IMR-90 (cell line): ENCODE data around the gene BUB1B. TPM values are rescaled to one million over a fixed set of nuclear protein-coding genes. Genes with fewer than 3 reads are reported as not detected.

Source experiments
- ATAC-seq: fragments of 200-7000 bp; cut with Tn5 transposase; 2 replicates; pipeline ENCODE4 v1.9.1; 2020; ENCODE audit warnings: low read depth, mild to moderate bottlenecking, moderate library complexity
- BruUV-seq: library from RNA; stranded (reverse); fragments of 400-500 nt; replicated peaks from 2 replicates; lab custom pipeline; 2021; lab: Mats Ljungman, UMichigan
- CTCF ChIA-PET: fragments of 300-600 bp; formaldehyde crosslinking; extraction: SDS; loops from one replicate; lab custom pipeline; 2021; ENCODE audit warnings: antibody characterized with exemption; lab: Yijun Ruan, JAX
- POLR2A ChIA-PET: fragments of 300-600 bp; sonication (Branson Sonifier 250); formaldehyde crosslinking; loops from one replicate; lab custom pipeline; 2022; ENCODE audit warnings: antibody characterized with exemption; ENCODE audit not compliant: unreplicated experiment; lab: Charles Lee
- DNase-seq: peaks from one replicate; pipeline ENCODE4 v3.0.0; 2013
- H2AFZ ChIP-seq: replicated peaks from 2 replicates; pipeline ENCODE3; 2013; ENCODE audit warnings: low read length, mild to moderate bottlenecking; ENCODE audit not compliant: poor library complexity
- H2AK5ac ChIP-seq: 2 replicates; pipeline ENCODE4 v1.6.1; 2013; ENCODE audit warnings: low read depth, low read length, inconsistent platforms
- H2AK9ac ChIP-seq: replicated peaks from 2 replicates; pipeline ENCODE3; 2013; ENCODE audit warnings: mild to moderate bottlenecking, low read depth, low read length, moderate library complexity; ENCODE audit not compliant: poor library complexity
- H2BK120ac ChIP-seq: 2 replicates; pipeline ENCODE4 v1.6.1; 2013; ENCODE audit warnings: low read depth, low read length, inconsistent platforms
- H2BK15ac ChIP-seq: 3 replicates; pipeline ENCODE4 v1.6.1; 2013; ENCODE audit warnings: low read depth, low read length, inconsistent platforms
- H2BK20ac ChIP-seq: 2 replicates; pipeline ENCODE4 v1.6.1; 2013; ENCODE audit warnings: low read depth, mild to moderate bottlenecking, inconsistent platforms, low read length, moderate library complexity
- H2BK5ac ChIP-seq: 2 replicates; pipeline ENCODE4 v1.6.1; 2013; ENCODE audit warnings: mild to moderate bottlenecking, low read depth, low read length, inconsistent platforms; ENCODE audit not compliant: poor library complexity, severe bottlenecking
- H3K14ac ChIP-seq: replicated peaks from 2 replicates; pipeline ENCODE4 v1.6.1; 2013; ENCODE audit warnings: low read depth, low read length, inconsistent platforms
- H3K18ac ChIP-seq: 2 replicates; pipeline ENCODE4 v1.6.1; 2013; ENCODE audit warnings: low read depth, low read length, control low read depth
- H3K23ac ChIP-seq: 2 replicates; pipeline ENCODE4 v1.6.1; 2013; ENCODE audit warnings: low read depth, low read length, inconsistent platforms
- H3K27ac ChIP-seq: 2 replicates; pipeline ENCODE4 v1.5.1; 2013; ENCODE audit warnings: mild to moderate bottlenecking, control low read depth, low read length; ENCODE audit not compliant: insufficient read depth
- H3K27me3 ChIP-seq: 2 replicates; pipeline ENCODE4 v1.6.1; 2013; ENCODE audit warnings: low read length; ENCODE audit not compliant: control insufficient read depth, insufficient read depth
- H3K36me3 ChIP-seq: 2 replicates; pipeline ENCODE4 v1.6.1; 2013; ENCODE audit warnings: low read length, mixed read lengths; ENCODE audit not compliant: control insufficient read depth, insufficient read depth
- H3K4ac ChIP-seq: 2 replicates; pipeline ENCODE4 v1.6.1; 2013; ENCODE audit warnings: low read depth, low read length, inconsistent platforms
- H3K4me1 ChIP-seq: 2 replicates; pipeline ENCODE4 v1.6.1; 2013; ENCODE audit warnings: low read length, mixed read lengths; ENCODE audit not compliant: control insufficient read depth, insufficient read depth
- H3K4me2 ChIP-seq: 2 replicates; pipeline ENCODE4 v1.6.1; 2013; ENCODE audit warnings: low read depth, mild to moderate bottlenecking, control low read depth, low read length, moderate library complexity
- H3K4me3 ChIP-seq: 2 replicates; pipeline ENCODE4 v1.5.1; 2013; ENCODE audit warnings: low read depth, mild to moderate bottlenecking, control low read depth, low read length, moderate library complexity; ENCODE audit not compliant: insufficient read depth
- H3K56ac ChIP-seq: 2 replicates; pipeline ENCODE4 v1.6.1; 2013; ENCODE audit warnings: low read length, inconsistent platforms; ENCODE audit not compliant: insufficient read depth; ENCODE audit errors: extremely low read depth
- H3K79me1 ChIP-seq, 2 experiments: 2 replicates each; pipeline ENCODE4 v1.6.1; 2013; ENCODE audit warnings: low read length in 2 of 2, inconsistent platforms in 1 of 2, low read depth in 1 of 2
- H3K9ac ChIP-seq: 2 replicates; pipeline ENCODE4 v1.6.1; 2013; ENCODE audit warnings: low read depth, low read length, control low read depth
- H3K9me1 ChIP-seq: 2 replicates; pipeline ENCODE4 v1.6.1; 2013; ENCODE audit warnings: low read length, inconsistent platforms; ENCODE audit not compliant: insufficient read depth
- H3K9me3 ChIP-seq: 2 replicates; pipeline ENCODE4 v1.6.1; 2013; ENCODE audit warnings: low read length; ENCODE audit not compliant: control insufficient read depth, insufficient read depth
- H4K20me1 ChIP-seq: 2 replicates; pipeline ENCODE4 v1.6.1; 2013; ENCODE audit warnings: low read length, inconsistent platforms; ENCODE audit not compliant: insufficient read depth
- H4K5ac ChIP-seq: 2 replicates; pipeline ENCODE4 v1.6.1; 2013; ENCODE audit warnings: mild to moderate bottlenecking, low read depth, low read length, control low read depth
- H4K8ac ChIP-seq, 2 experiments: 2 replicates each; pipeline ENCODE4 v1.6.1; 2013; ENCODE audit warnings: low read depth in 2 of 2, low read length in 2 of 2, control low read depth in 1 of 2, inconsistent platforms in 1 of 2
- H4K91ac ChIP-seq: 2 replicates; pipeline ENCODE4 v1.6.1; 2013; ENCODE audit warnings: low read depth, low read length, inconsistent platforms; ENCODE audit not compliant: insufficient read depth
- MAZ ChIP-seq: IDR thresholded peaks from 2 replicates; pipeline ENCODE4 v1.6.1; 2012; ENCODE audit warnings: low read depth, mild to moderate bottlenecking, low read length, improper control_type of control experiment, moderate library complexity, borderline replicate concordance
- WGBS, 2 experiments: methylation state at CpG; one replicate each; pipeline versions ENCODE4 v1.1.5 to v1.1.7; 2013; ENCODE audit warnings: missing lambda C conversion rate in 2 of 2; ENCODE audit not compliant: insufficient read length in 1 of 2; ENCODE audit errors: extremely low coverage in 2 of 2; 5-methylcytosine and 5-hydroxymethylcytosine counted together
- dilution Hi-C: fragments of 300-500 bp; cut with HindIII; formaldehyde crosslinking; loops from one replicate; pipeline ENCODE4 v1.14.3; 2018; ENCODE audit warnings: low sequenced_read_pairs; ENCODE audit not compliant: unreplicated experiment
- in situ Hi-C: fragments of 300-500 bp; cut with MboI; formaldehyde crosslinking; loops from 3 replicates; pipeline ENCODE4 v1.14.3; 2019; ENCODE audit warnings: low sequenced_read_pairs, inconsistent platforms, mixed read lengths
- intact Hi-C: fragments of 100-400 bp; cut with micrococcal nuclease; formaldehyde crosslinking; loops from 2 replicates; pipeline ENCODE4 v1.10.0; 2022
- polyA plus RNA-seq, 3 experiments: library from polyadenylated mRNA; depleted of rRNA; stranded (reverse); fragments of >200 nt; gene quantifications; 2 replicates each; pipeline ENCODE4 v1.2.3, GENCODE V29; 2012; ENCODE audit warnings: low replicate concordance in 1 of 3
- total RNA-seq: library from RNA; depleted of rRNA; stranded (reverse); fragments of >200 nt; gene quantifications from 2 replicates; pipeline ENCODE4 v1.2.3, GENCODE V29; 2012

BUB1B gene
- total and polyA plus RNA-seq, 2 of the 4 experiments (the other 2 are of a cell fraction): 15.6 to 24.7 TPM

- H3K9me1 ChIP-seq: 0 out of 2 replicates have a peak, but pooled peaks cover 3% of the 10 kb centered on the region
- H4K5ac ChIP-seq: no peak overlapping the region
- intact Hi-C loops (no loop called here), dilution Hi-C loops (no loop called here), in situ Hi-C loops (no loop called here)
- ChIA-PET CTCF (no interaction called here), POLR2A (no interaction called here)
- no peak overlapping the region for H3K4ac ChIP-seq
- no TSS peak for BruUV-seq
- peaks cover 5% of the 10 kb centered on the region; the same call in 1 of the 2 replicates for H3K4me1 ChIP-seq
- H3K9me3 ChIP-seq: no peaks in the 10 kb centered on the region
- H2BK120ac ChIP-seq: no peak overlapping the region
- H2AK9ac ChIP-seq: no peak overlapping the region
- no peak overlapping the region for H3K56ac ChIP-seq
- H3K27ac ChIP-seq: no peak overlapping the region
- no peak overlapping the region for H2BK5ac ChIP-seq
- no peak for TF ChIP-seq MAZ
- H3K79me1 ChIP-seq: no peaks in the 10 kb centered on the region
- no peak overlapping the region for H4K91ac ChIP-seq
- no peak overlapping the region for H3K14ac ChIP-seq
- H2AK5ac ChIP-seq: no peak overlapping the region
- no peak overlapping the region for H3K23ac ChIP-seq
- H2AFZ ChIP-seq: no peak overlapping the region
- no peak overlapping the region for H3K9ac ChIP-seq
- H3K27me3 ChIP-seq: peaks cover 6% of the 10 kb centered on the region; the same call in 1 of the 2 replicates
- WGBS, 2 experiments: no CpG with 5 or more reads among the region's 4 CpGs
- no peak overlapping the region for H4K8ac ChIP-seq
- no peak overlapping the region for H2BK15ac ChIP-seq
- H3K4me3 ChIP-seq: no peak overlapping the region
- DNase-seq (no peak), ATAC-seq (no peak)
- H3K4me2 ChIP-seq: no peak overlapping the region
- H4K20me1 ChIP-seq: no peaks in the 10 kb centered on the region
- no peak overlapping the region for H3K18ac ChIP-seq
- H3K36me3 ChIP-seq: no peaks in the 10 kb centered on the region
- no peak overlapping the region for H2BK20ac ChIP-seq
Observed at GRCh38 chr15:40234783-40235182, 73.9 kb downstream of the BUB1B start.
